Thymus (tissue), 11 donors: Measurements from ENCODE around the gene TENM3. TPM values are rescaled to one million over a fixed set of nuclear protein-coding genes. Genes with fewer than 3 reads are reported as not detected.
A peak's percentile ranks its signal among the peaks of the same experiment; 100 is the strongest.

Experiments
- DNase-seq, 9 donors: peaks; one replicate each; pipeline ENCODE4 v3.0.0-alpha.2; 2013; ENCODE audit warnings: low spot score in 9 of 9, low read depth in 6 of 9, missing footprints in 1 of 9
- H3K27ac ChIP-seq, 2 donors: one replicate each; pipeline ENCODE4 v1.5.1; 2013; ENCODE audit warnings: control low read depth in 1 of 2, low read depth in 1 of 2, low read length in 1 of 2, mild to moderate bottlenecking in 1 of 2, moderate library complexity in 1 of 2
- H3K27me3 ChIP-seq, 2 donors: one replicate each; pipeline ENCODE4 v1.5.1; 2013; ENCODE audit warnings: low read length in 1 of 2; ENCODE audit not compliant: control insufficient read depth in 2 of 2, insufficient read depth in 1 of 2
- H3K36me3 ChIP-seq, 2 donors: one replicate each; pipeline ENCODE4 v1.5.1; 2013; ENCODE audit warnings: low read length in 1 of 2, mild to moderate bottlenecking in 1 of 2, moderate library complexity in 1 of 2; ENCODE audit not compliant: control insufficient read depth in 2 of 2, insufficient read depth in 2 of 2
- H3K4me1 ChIP-seq, 2 donors: one replicate each; pipeline ENCODE4 v1.5.1; 2013; ENCODE audit warnings: low read length in 2 of 2; ENCODE audit not compliant: control insufficient read depth in 2 of 2, insufficient read depth in 2 of 2
- H3K4me3 ChIP-seq, 2 donors: one replicate each; pipeline ENCODE4 v1.5.1; 2013; ENCODE audit warnings: low read length in 2 of 2, control low read depth in 1 of 2, mild to moderate bottlenecking in 1 of 2
- H3K9me3 ChIP-seq, 2 donors: one replicate each; pipeline ENCODE4 v1.5.1; 2013; ENCODE audit warnings: low read length in 1 of 2, mild to moderate bottlenecking in 1 of 2; ENCODE audit not compliant: control insufficient read depth in 2 of 2, insufficient read depth in 1 of 2
- WGBS: extraction: QIAGEN DNeasy Blood & Tissue Kit; methylation state at CpG from one replicate; pipeline ENCODE4 v1.1.7; 2013; 5-methylcytosine and 5-hydroxymethylcytosine counted together
- polyA plus RNA-seq: library from polyadenylated mRNA; stranded (reverse); fragments of 200-250 nt; gene quantifications from one replicate; pipeline ENCODE4 v1.2.3, GENCODE V29; 2013
- total RNA-seq: library from RNA; stranded (reverse); fragments of 120-200 nt; gene quantifications from one replicate; pipeline ENCODE4 v1.2.4, GENCODE V29; 2013
- donor health status: healthy.

The TENM3 gene
- total and polyA plus RNA-seq, 2 donors: 2.1 to 9.5 TPM

GRCh38 chr4:182589100-182589499 is 345.9 kb downstream of the TENM3 start:
- Histone ChIP-seq H3K9me3 (peaks cover 0 to 7% of the 10 kb centered on the region in 2 donors), H3K4me1 (no peaks in the 10 kb centered on the region), H3K36me3 (no peaks in the 10 kb centered on the region), H3K27ac (no peak overlapping the region), H3K4me3 (no peak overlapping the region), H3K27me3 (no peaks in the 10 kb centered on the region)
- 83% methylated on average over 2 of the region's 2 CpGs for WGBS
- no peak for DNase-seq

DNA sequence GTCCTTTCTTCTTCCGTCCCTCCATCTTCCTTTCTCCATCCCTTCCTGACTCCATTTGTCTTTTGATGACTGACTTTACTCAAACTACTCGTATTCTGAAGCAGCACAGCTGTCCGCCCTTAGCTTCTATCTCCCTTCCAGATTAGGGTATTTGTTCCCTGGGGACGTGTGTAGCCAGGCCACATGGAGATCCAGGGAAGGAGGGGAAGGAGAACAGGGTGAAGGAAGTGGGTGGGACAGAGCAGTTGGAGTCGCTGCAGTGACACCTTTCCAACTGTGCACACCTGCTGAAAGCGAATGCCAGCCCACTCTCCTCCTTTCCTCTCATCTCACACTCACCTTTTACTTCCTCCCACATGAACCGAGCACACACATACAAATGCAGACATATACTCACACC is 350.2 kb downstream of the TENM3 start:
- no peaks in the 10 kb centered on the region for H3K27me3 ChIP-seq
- no peak overlapping the region for H3K4me3 ChIP-seq
- H3K4me1 ChIP-seq: no peaks in the 10 kb centered on the region
- no peak for DNase-seq
- H3K36me3 ChIP-seq: no peaks in the 10 kb centered on the region
- peak overlapping the region in 1 of 2 donors; percentile 63 for H3K27ac ChIP-seq
- peaks cover 0 to 4% of the 10 kb centered on the region in 2 donors for H3K9me3 ChIP-seq
- 83% methylated on average over 7 of the region's 7 CpGs for WGBS

DNA sequence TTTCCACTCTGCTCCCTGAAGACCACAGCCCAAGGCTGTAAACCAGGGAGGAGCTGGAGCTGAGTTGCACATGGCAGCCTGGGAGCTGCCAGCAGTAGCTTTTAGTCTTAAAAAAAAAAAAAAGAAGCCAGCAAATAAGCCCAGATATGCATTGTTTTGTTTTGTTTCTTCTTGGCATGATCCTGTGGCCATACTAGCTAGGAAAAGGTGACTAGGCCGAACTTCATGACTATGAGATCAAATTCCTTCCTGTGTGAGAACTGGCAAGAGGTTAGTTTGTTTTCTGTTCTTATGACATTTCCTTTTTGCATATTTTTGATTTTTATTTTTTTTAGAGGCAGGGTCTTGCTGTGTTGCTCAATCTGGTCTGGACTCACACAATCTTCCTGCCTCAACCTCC is 350.7 kb downstream of the TENM3 start:
- Histone ChIP-seq H3K27me3 (no peaks in the 10 kb centered on the region), H3K4me3 (no peak overlapping the region), H3K9me3 (peaks cover 0 to 4% of the 10 kb centered on the region in 2 donors), H3K4me1 (no peaks in the 10 kb centered on the region), H3K27ac (peak overlapping the region in 1 of 2 donors; percentile 63), H3K36me3 (no peaks in the 10 kb centered on the region)
- no peak for DNase-seq
- WGBS: 85% methylated on average over 1 of the region's 1 CpG

DNA sequence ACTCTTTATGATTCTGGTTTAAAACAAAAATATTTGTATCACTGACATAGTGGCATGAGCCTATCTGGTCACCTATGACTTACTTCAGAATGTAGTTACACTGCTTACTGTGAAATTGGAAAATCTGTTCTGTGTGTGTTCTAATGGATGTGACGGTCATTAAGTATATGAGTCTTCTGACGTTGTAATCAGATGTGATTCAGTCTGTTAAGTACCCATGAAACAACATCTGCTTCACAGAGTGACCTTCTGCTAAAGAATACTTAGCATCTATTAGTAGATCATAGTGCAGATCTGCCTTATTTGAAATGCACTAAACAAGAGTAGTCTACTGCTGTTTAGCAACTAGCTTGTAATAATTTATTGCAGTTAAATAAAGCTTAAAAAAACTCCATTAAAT is 356.9 kb downstream of the TENM3 start:
- WGBS: 88% methylated on average over 2 of the region's 2 CpGs
- H3K27me3 ChIP-seq: no peaks in the 10 kb centered on the region
- H3K36me3 ChIP-seq: no peaks in the 10 kb centered on the region
- H3K4me3 ChIP-seq: no peak overlapping the region
- no peak for DNase-seq
- H3K4me1 ChIP-seq: no peaks in the 10 kb centered on the region
- no peak overlapping the region for H3K27ac ChIP-seq
- no peaks in the 10 kb centered on the region for H3K9me3 ChIP-seq

DNA sequence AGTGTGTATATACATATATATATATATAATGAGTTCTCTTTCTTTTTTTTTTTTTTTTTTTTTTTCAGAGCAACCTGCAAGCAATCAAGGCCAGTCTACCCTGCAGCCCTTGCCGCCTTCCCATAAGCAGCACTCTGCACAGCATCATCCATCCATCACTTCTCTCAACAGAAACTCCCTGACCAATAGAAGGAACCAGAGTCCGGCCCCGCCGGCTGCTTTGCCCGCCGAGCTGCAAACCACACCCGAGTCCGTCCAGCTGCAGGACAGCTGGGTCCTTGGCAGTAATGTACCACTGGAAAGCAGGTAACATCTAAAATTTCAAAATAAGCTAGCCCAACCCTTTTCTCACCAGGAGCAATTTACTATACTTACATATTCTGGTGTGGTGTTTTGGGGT is 357.7 kb downstream of the TENM3 start:
- H3K36me3 ChIP-seq: no peaks in the 10 kb centered on the region
- H3K27me3 ChIP-seq: no peaks in the 10 kb centered on the region
- no peaks in the 10 kb centered on the region for H3K4me1 ChIP-seq
- H3K27ac ChIP-seq: no peak overlapping the region
- WGBS: 93% methylated on average over 8 of the region's 8 CpGs
- H3K9me3 ChIP-seq: no peaks in the 10 kb centered on the region
- H3K4me3 ChIP-seq: no peak overlapping the region
- DNase-seq: no peak

DNA sequence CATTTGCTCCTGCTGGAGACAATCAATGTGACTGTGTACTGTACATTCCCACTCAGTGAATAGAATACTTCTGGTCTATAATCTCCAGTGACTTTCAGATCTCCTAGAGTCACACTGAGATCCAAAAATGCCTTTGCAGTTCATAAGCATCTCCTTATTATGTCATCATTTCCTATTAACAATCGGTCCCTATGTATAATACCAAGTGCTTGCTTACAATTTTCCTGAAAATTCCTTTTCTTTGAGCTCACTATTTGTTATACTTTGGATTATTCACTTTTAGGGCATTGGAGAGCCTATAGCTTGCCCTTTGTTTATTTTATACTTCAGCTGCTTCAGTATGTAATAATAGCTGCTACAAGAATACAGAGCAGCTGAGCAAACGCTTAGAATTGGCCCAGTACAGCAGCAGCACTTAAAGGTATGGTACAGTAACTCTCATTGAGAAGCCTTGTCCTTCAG is 361.0 kb downstream of the TENM3 start:
- Histone ChIP-seq H3K4me1 (no peaks in the 10 kb centered on the region), H3K9me3 (no peaks in the 10 kb centered on the region), H3K36me3 (no peaks in the 10 kb centered on the region), H3K4me3 (no peak overlapping the region), H3K27ac (no peak overlapping the region), H3K27me3 (no peaks in the 10 kb centered on the region)
- no peak for DNase-seq
- 90% methylated on average over 2 of the region's 2 CpGs for WGBS

DNA sequence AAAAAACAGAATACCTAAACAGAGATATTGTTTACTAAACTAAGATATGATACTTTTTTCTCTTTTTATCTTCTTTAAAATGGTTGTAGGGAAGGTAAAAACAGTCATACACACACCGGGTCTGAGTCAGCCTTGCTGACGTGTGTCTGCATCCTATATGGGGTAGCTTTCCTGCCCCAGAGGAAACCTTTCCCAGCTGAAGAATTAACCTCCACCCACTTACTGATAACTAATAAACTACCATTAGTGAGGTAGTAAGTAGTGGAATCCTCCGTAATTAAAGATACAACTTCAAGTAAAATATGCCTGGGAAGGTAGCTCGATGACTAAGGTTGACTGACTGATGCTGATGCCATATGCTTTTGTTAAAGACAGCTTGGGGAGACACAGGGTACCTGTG is 361.8 kb downstream of the TENM3 start:
- no peak for DNase-seq
- H3K36me3 ChIP-seq: no peaks in the 10 kb centered on the region
- H3K27me3 ChIP-seq: no peaks in the 10 kb centered on the region
- 83% methylated on average over 4 of the region's 4 CpGs for WGBS
- no peak overlapping the region for H3K27ac ChIP-seq
- no peak overlapping the region for H3K4me3 ChIP-seq
- H3K4me1 ChIP-seq: no peaks in the 10 kb centered on the region
- H3K9me3 ChIP-seq: no peaks in the 10 kb centered on the region

GRCh38 chr4:182608525-182608924 is 365.3 kb downstream of the TENM3 start:
- DNase-seq: no peak
- Histone ChIP-seq H3K27me3 (no peaks in the 10 kb centered on the region), H3K27ac (no peak overlapping the region), H3K36me3 (no peaks in the 10 kb centered on the region), H3K4me1 (no peaks in the 10 kb centered on the region), H3K9me3 (no peaks in the 10 kb centered on the region), H3K4me3 (no peak overlapping the region)
- WGBS: 97% methylated on average over 23 of the region's 23 CpGs

DNA sequence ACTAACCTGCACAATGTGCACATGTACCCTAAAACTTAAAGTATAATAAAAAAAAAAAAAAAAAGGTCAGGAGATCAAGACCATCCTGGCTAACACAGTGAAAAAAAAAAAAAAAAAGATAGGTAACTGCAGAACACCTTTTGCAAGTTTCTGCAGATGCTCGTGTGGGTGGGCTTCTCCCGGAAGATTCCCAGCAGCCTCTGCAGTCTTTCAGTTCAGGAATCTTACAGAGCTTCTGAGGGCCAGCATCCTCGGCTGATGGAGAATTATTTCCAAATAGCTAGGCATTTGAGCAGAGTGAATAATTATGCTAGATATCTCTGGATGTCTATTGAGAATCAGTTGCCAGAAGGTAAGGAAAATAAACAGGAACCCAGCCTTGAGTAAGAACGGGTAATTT is 373.3 kb downstream of the TENM3 start:
- H3K27me3 ChIP-seq: no peaks in the 10 kb centered on the region
- no peaks in the 10 kb centered on the region for H3K9me3 ChIP-seq
- H3K36me3 ChIP-seq: no peaks in the 10 kb centered on the region
- no peak for DNase-seq
- no peak overlapping the region for H3K27ac ChIP-seq
- no peak overlapping the region for H3K4me3 ChIP-seq
- 92% methylated on average over 4 of the region's 4 CpGs for WGBS
- H3K4me1 ChIP-seq: no peaks in the 10 kb centered on the region

DNA sequence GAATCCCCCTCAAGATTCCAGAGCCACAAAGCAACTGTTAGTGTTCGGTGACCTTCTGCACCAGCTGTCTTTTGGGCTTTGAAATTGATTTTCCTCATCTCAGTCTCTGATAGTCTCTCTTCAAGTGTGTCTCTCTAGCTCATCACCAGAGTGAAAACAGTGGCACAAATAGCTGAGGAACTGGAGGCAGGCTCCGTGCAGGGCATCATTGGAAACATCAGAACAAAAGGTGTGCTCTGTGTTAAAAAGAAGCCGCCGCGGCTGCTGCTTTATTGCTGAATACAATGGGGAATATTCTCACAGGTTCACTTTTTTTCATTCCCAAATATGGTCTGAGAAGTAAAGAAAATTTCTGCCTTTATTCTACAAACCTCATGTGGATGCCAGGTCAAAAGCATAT is 376.5 kb downstream of the TENM3 start:
- no peaks in the 10 kb centered on the region for H3K9me3 ChIP-seq
- 95% methylated on average over 5 of the region's 5 CpGs for WGBS

More for the DNA sequence above, 376.5 kb downstream of the TENM3 start:
- H3K27ac ChIP-seq: no peak overlapping the region
- DNase-seq: no peak
- H3K27me3 ChIP-seq: no peaks in the 10 kb centered on the region
- no peaks in the 10 kb centered on the region for H3K4me1 ChIP-seq
- no peak overlapping the region for H3K4me3 ChIP-seq
- no peaks in the 10 kb centered on the region for H3K36me3 ChIP-seq
